Astrocyte (in vitro differentiated cells and primary cell): ENCODE results near the gene JUN. TPM values are rescaled to one million over a fixed set of nuclear protein-coding genes. Genes with fewer than 3 reads are reported as not detected.

Source experiments
- DNase-seq: peaks from one replicate; pipeline ENCODE4 v3.0.0-alpha.2; 2010; ENCODE audit warnings: low read depth
- FAIRE-seq: peaks from 2 replicates; lab custom pipeline; 2011; peaks lifted over from hg19 to GRCh38; lab: Jason Lieb, UNC
- H2AFZ ChIP-seq: 2 replicates; pipeline ENCODE4 v1.6.0; 2012; ENCODE audit warnings: low read depth, low read length, inconsistent platforms
- H3K27ac ChIP-seq: 2 replicates; pipeline ENCODE4 v1.5.1; 2011; ENCODE audit warnings: low read depth, low read length, inconsistent platforms
- H3K27me3 ChIP-seq: 2 replicates; pipeline ENCODE4 v1.6.0; 2011; ENCODE audit warnings: low read length, inconsistent platforms; ENCODE audit not compliant: insufficient read depth
- H3K36me3 ChIP-seq: 2 replicates; pipeline ENCODE4 v1.5.1; 2011; ENCODE audit warnings: low read length, inconsistent platforms; ENCODE audit not compliant: insufficient read depth
- H3K4me1 ChIP-seq: 2 replicates; pipeline ENCODE4 v1.5.1; 2011; ENCODE audit warnings: low read length, inconsistent platforms; ENCODE audit not compliant: insufficient read depth
- H3K4me2 ChIP-seq: 2 replicates; pipeline ENCODE4 v1.6.0; 2012; ENCODE audit warnings: low read length, inconsistent platforms
- H3K4me3 ChIP-seq: 2 replicates; pipeline ENCODE4 v1.5.1; 2011; ENCODE audit warnings: low read depth, mild to moderate bottlenecking, low read length, inconsistent platforms; ENCODE audit not compliant: insufficient read depth
- H3K79me2 ChIP-seq: 2 replicates; pipeline ENCODE4 v1.6.0; 2012; ENCODE audit warnings: mild to moderate bottlenecking, low read length, inconsistent platforms; ENCODE audit not compliant: insufficient read depth
- H3K9ac ChIP-seq: 2 replicates; pipeline ENCODE4 v1.6.0; 2012; ENCODE audit warnings: mild to moderate bottlenecking, low read length, inconsistent platforms
- H3K9me3 ChIP-seq: 2 replicates; pipeline ENCODE4 v1.5.1; 2012; ENCODE audit warnings: low read depth, mild to moderate bottlenecking, low read length, inconsistent platforms; ENCODE audit not compliant: insufficient read depth
- H4K20me1 ChIP-seq: 2 replicates; pipeline ENCODE4 v1.6.0; 2012; ENCODE audit warnings: low read length, inconsistent platforms; ENCODE audit not compliant: insufficient read depth
- H3K27ac Mint-ChIP-seq: one replicate; pipeline ENCODE4 v1.8.0; 2021; ENCODE audit warnings: mild to moderate bottlenecking, mixed read lengths; ENCODE audit not compliant: unreplicated experiment
- H3K27me3 Mint-ChIP-seq: one replicate; pipeline ENCODE4 v1.8.0; 2021; ENCODE audit warnings: low read depth, mixed read lengths; ENCODE audit not compliant: unreplicated experiment
- H3K36me3 Mint-ChIP-seq: one replicate; pipeline ENCODE4 v1.8.0; 2021; ENCODE audit warnings: low read depth, mixed read lengths; ENCODE audit not compliant: unreplicated experiment
- H3K4me1 Mint-ChIP-seq: one replicate; pipeline ENCODE4 v1.8.0; 2021; ENCODE audit warnings: low read depth, mixed read lengths; ENCODE audit not compliant: unreplicated experiment
- H3K4me3 Mint-ChIP-seq: one replicate; pipeline ENCODE4 v1.8.0; 2021; ENCODE audit warnings: mild to moderate bottlenecking, moderate library complexity, mixed read lengths; ENCODE audit not compliant: unreplicated experiment
- H3K9me3 Mint-ChIP-seq: one replicate; pipeline ENCODE4 v1.8.0; 2021; ENCODE audit warnings: mild to moderate bottlenecking, mixed read lengths; ENCODE audit not compliant: unreplicated experiment
- CTCF ChIP-seq: IDR thresholded peaks from 2 replicates; pipeline ENCODE4 v1.5.1; 2011; ENCODE audit warnings: low read depth, mild to moderate bottlenecking, inconsistent platforms, low read length, moderate library complexity; ENCODE audit not compliant: insufficient read depth
- EZH2 ChIP-seq: IDR thresholded peaks from 2 replicates; pipeline ENCODE4 v1.6.1; 2012; ENCODE audit warnings: mild to moderate bottlenecking, low read length, inconsistent platforms; ENCODE audit not compliant: insufficient read depth
- total RNA-seq: library from RNA; stranded (reverse); gene quantifications from 2 replicates; pipeline ENCODE4 v1.2.1, GENCODE V29; 2021

The JUN gene
- total RNA-seq, 1 donor from 2014 or later, result 101 TPM

DNA sequence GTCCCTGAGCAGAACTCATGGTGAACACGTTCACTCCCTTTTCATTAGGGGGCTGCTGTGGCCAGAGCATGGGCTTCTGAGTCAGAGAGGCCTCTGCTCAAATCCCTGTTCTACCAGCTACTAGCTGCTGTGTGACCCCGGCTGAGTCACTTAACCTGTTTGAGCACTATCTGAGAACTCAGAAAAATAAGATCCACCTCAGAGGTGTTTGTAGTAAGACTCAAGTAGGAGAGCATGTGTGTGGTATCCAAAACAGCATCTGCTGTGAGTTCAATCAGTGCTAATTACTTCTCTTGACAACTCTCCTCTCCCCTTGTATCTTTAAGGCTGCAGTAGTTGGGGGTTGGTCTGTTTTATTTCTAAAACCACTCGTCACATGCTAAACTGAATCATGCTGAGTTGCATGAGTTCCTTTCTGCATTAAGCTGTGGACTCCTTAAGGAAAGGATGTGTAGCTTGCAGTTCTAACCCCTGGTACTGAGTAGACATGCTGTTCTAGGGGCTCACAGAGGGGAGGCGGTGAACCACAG lies 39.7 kb upstream of the JUN start:
- peaks cover 21% of the 10 kb centered on the region for H3K4me1 Mint-ChIP-seq
- peak overlapping the region; percentile 36 for H3K27ac Mint-ChIP-seq
- Histone ChIP-seq H3K36me3 (no peaks in the 10 kb centered on the region), H3K79me2 (no peaks in the 10 kb centered on the region), H3K9me3 (peaks cover 9% of the 10 kb centered on the region), H3K27me3 (no peaks in the 10 kb centered on the region), H3K4me3 (no peak overlapping the region), H3K27ac (peak overlapping the region; percentile 25), H4K20me1 (no peaks in the 10 kb centered on the region), H3K4me1 (peaks cover 27% of the 10 kb centered on the region), H3K9ac (no peak overlapping the region), H2AFZ (no peak overlapping the region), H3K4me2 (peak overlapping the region; percentile 21)
- FAIRE-seq (peak; percentile 80), DNase-seq (peak; percentile 92)
- no peaks in the 10 kb centered on the region for H3K27me3 Mint-ChIP-seq
- TF ChIP-seq EZH2 (no peak), CTCF (no peak)
- peaks cover 11% of the 10 kb centered on the region for H3K9me3 Mint-ChIP-seq
- no peak overlapping the region for H3K4me3 Mint-ChIP-seq
- H3K36me3 Mint-ChIP-seq, result peaks cover 4% of the 10 kb centered on the region

DNA sequence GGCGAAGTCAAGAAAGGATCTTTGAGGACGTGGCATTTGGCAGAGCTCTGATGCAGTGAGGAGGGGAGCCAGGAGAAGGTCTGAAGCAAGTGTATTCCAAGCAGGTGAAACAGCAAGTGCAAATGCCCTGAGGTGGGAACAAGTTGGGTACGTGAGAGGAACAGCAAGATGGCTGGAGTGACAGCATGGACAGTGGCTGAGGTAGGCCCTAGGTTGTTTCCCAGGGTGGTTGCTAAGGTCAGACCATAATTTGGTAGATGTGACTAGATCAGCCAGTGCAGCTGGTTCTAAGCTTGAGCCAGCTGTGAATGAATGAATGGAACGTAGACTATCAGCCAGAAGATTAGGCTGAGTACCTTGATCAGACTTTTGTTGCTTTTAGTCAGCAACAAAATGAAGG lies 37.5 kb upstream of the JUN start:
- no peaks in the 10 kb centered on the region for H3K9me3 Mint-ChIP-seq
- DNase-seq (no peak), FAIRE-seq (no peak)
- Histone ChIP-seq H3K27ac (no peak overlapping the region), H2AFZ (no peak overlapping the region), H3K27me3 (no peaks in the 10 kb centered on the region), H3K4me2 (no peak overlapping the region), H3K4me3 (no peak overlapping the region), H3K36me3 (no peaks in the 10 kb centered on the region), H3K79me2 (no peaks in the 10 kb centered on the region), H3K9ac (no peak overlapping the region), H4K20me1 (no peaks in the 10 kb centered on the region), H3K9me3 (no peaks in the 10 kb centered on the region), H3K4me1 (peaks cover 49% of the 10 kb centered on the region)
- H3K4me1 Mint-ChIP-seq, result peaks cover 33% of the 10 kb centered on the region
- H3K27me3 Mint-ChIP-seq, result no peaks in the 10 kb centered on the region
- TF ChIP-seq EZH2 (no peak), CTCF (no peak)
- no peak overlapping the region for H3K4me3 Mint-ChIP-seq
- H3K27ac Mint-ChIP-seq, result no peak overlapping the region
- no peaks in the 10 kb centered on the region for H3K36me3 Mint-ChIP-seq

GRCh38 chr1:58818976-58819375 lies 35.1 kb upstream of the JUN start:
- no peaks in the 10 kb centered on the region for H4K20me1 ChIP-seq
- Mint-ChIP-seq H3K27me3 (no peaks in the 10 kb centered on the region), H3K27ac (no peak overlapping the region), H3K9me3 (no peaks in the 10 kb centered on the region), H3K4me1 (peaks cover 38% of the 10 kb centered on the region), H3K36me3 (no peaks in the 10 kb centered on the region), H3K4me3 (no peak overlapping the region)
- H3K27ac ChIP-seq, result peak overlapping the region; percentile 47
- H3K9ac ChIP-seq, result no peak overlapping the region
- peaks cover 67% of the 10 kb centered on the region for H3K4me1 ChIP-seq
- TF ChIP-seq EZH2 (no peak), CTCF (no peak)
- no peak overlapping the region for H3K4me3 ChIP-seq
- H3K4me2 ChIP-seq, result no peak overlapping the region
- no peak for DNase-seq
- H3K79me2 ChIP-seq, result no peaks in the 10 kb centered on the region
- H3K27me3 ChIP-seq, result no peaks in the 10 kb centered on the region
- FAIRE-seq, result no peak
- no peaks in the 10 kb centered on the region for H3K9me3 ChIP-seq
- H2AFZ ChIP-seq, result no peak overlapping the region
- no peaks in the 10 kb centered on the region for H3K36me3 ChIP-seq
